Measurements from ENCODE around the gene RBM23.

DNA sequence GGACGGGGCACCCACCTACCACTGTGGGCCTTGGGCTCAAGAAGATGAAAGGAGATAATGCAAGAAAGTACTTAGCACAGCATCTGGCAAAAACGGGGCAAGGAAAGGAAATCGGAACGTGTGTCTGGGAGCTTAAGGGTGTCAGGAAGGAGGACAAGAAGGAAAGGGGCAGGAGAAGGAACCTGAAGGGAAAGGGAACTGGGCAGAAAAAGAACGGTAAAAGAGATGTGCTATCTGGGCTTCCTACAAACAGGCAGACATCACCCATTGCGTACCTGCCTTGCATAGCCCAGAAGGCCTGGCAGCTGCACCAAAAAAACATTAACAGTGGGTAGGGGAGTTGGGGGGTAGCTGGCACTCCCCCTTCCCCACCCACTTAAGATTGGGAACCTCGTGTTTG, 36.9 kb downstream of the RBM23 start:
- no peak for TF ChIP-seq SIN3A (IDR thresholded peaks at IDR 0.05; ENCODE audit: borderline replicate concordance, insufficient read depth, low read length)
- TF ChIP-seq, protein P1, sequence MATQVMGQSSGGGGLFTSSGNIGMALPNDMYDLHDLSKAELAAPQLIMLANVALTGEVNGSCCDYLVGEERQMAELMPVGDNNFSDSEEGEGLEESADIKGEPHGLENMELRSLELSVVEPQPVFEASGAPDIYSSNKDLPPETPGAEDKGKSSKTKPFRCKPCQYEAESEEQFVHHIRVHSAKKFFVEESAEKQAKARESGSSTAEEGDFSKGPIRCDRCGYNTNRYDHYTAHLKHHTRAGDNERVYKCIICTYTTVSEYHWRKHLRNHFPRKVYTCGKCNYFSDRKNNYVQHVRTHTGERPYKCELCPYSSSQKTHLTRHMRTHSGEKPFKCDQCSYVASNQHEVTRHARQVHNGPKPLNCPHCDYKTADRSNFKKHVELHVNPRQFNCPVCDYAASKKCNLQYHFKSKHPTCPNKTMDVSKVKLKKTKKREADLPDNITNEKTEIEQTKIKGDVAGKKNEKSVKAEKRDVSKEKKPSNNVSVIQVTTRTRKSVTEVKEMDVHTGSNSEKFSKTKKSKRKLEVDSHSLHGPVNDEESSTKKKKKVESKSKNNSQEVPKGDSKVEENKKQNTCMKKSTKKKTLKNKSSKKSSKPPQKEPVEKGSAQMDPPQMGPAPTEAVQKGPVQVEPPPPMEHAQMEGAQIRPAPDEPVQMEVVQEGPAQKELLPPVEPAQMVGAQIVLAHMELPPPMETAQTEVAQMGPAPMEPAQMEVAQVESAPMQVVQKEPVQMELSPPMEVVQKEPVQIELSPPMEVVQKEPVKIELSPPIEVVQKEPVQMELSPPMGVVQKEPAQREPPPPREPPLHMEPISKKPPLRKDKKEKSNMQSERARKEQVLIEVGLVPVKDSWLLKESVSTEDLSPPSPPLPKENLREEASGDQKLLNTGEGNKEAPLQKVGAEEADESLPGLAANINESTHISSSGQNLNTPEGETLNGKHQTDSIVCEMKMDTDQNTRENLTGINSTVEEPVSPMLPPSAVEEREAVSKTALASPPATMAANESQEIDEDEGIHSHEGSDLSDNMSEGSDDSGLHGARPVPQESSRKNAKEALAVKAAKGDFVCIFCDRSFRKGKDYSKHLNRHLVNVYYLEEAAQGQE (IDR thresholded peaks at IDR 0.05; ENCODE audit: insufficient read depth in 1 of 2, low read depth in 2 of 2, low read length in 2 of 2), result no peak
- no peak for TF ChIP-seq TAF1 (IDR thresholded peaks at IDR 0.05; ENCODE audit: borderline replicate concordance, insufficient read depth, low read length)
- no peak for TF ChIP-seq POLR2AphosphoS5 (IDR thresholded peaks at IDR 0.05; ENCODE audit: low read depth, low read length)

All from PFSK-1 (cell line).